Naive thymus-derived CD8-positive, alpha-beta T cell (primary cell): ENCODE results near the gene PFDN4. TPM values are rescaled to one million over a fixed set of nuclear protein-coding genes. Genes with fewer than 3 reads are reported as not detected.

Experiments used
- ATAC-seq, 2 donors: fragments of 150-1000 bp; cut with Tn5 transposase in 1 of 2; sonication (Bioruptor Pico), chemical (Tn5 transposase) in 1 of 2; 1 replicate in 1 of 2; 2 replicates in 1 of 2; pipeline ENCODE4 v1.10.0; 2021; ENCODE audit warnings: mild to moderate bottlenecking in 2 of 2, moderate library complexity in 2 of 2
- POLR2A ChIA-PET: fragments of 350-600 bp; sonication (Branson Sonifier 250); formaldehyde crosslinking; loops from one replicate; lab custom pipeline; 2021; ENCODE audit warnings: antibody characterized with exemption; lab: Charles Lee
- DNase-seq, 10 donors: peaks; one replicate each; pipeline versions ENCODE4 v3.0.0 to v3.0.0-alpha.2; 2020 to 2022
- H3K27ac Mint-ChIP-seq, 10 donors: one replicate each; pipeline ENCODE4 v1.8.0; 2020 to 2022; ENCODE audit warnings: mild to moderate bottlenecking in 10 of 10, mixed read lengths in 10 of 10, moderate library complexity in 4 of 10, inconsistent platforms in 1 of 10
- H3K27me3 Mint-ChIP-seq, 5 donors: one replicate each; pipeline ENCODE4 v1.8.0; 2021 to 2022; ENCODE audit warnings: mixed read lengths in 5 of 5
- H3K36me3 Mint-ChIP-seq, 3 donors: one replicate each; pipeline ENCODE4 v1.8.0; 2020 to 2022; ENCODE audit warnings: mixed read lengths in 3 of 3, mild to moderate bottlenecking in 2 of 3, inconsistent platforms in 1 of 3
- H3K4me1 Mint-ChIP-seq, 4 donors: one replicate each; pipeline ENCODE4 v1.8.0; 2021 to 2022; ENCODE audit warnings: mixed read lengths in 4 of 4
- H3K4me3 Mint-ChIP-seq, 10 donors: one replicate each; pipeline ENCODE4 v1.8.0; 2020 to 2022; ENCODE audit warnings: mild to moderate bottlenecking in 10 of 10, mixed read lengths in 10 of 10, moderate library complexity in 6 of 10, inconsistent platforms in 1 of 10
- H3K9me3 Mint-ChIP-seq, 9 donors: one replicate each; pipeline ENCODE4 v1.8.0; 2020 to 2022; ENCODE audit warnings: mixed read lengths in 9 of 9, mild to moderate bottlenecking in 3 of 9, inconsistent platforms in 1 of 9, moderate library complexity in 1 of 9
- polyA plus RNA-seq, 3 donors: library from polyadenylated mRNA; unstranded; fragments of 300-500 nt; fragmentation: Illumina TruSeq; gene quantifications; one replicate each; pipeline ENCODE4 v1.2.3, GENCODE V29; 2021
- total RNA-seq, 8 experiments: library from RNA in 2 of 8; stranded (reverse) in 2 of 8; gene quantifications; one replicate each; pipeline ENCODE4 v1.2.3 and lab custom pipeline; 2021 to 2026

Gene PFDN4
- total and polyA plus RNA-seq, 5 experiments from 2014 or later, result 20.0 to 68.7 (median 32.0) TPM

DNA sequence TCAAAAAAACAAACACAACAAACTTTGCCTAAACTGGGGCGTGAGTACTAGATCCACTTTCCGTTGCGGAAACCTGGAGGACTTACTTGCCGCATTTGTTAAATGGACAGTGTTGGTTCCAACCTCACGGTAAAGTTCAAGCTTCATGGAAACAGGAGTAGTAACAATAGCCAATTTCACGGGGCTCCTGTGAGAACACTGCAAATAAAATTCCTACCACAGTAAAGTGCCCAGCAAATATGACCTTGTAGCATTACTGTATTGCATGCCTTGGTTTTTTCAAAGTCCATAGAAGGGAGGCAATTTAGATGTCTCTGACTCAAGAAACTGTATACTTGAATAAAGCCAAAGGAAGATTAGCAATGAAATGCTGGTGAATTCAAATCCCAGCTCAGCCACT is 30.5 kb upstream of the PFDN4 start:
- H3K27me3 Mint-ChIP-seq, result peaks cover 23 to 58% (median 43%) of the 10 kb centered on the region in 5 donors
- peaks cover 15 to 25% (median 22%) of the 10 kb centered on the region in 4 donors for H3K4me1 Mint-ChIP-seq
- POLR2A ChIA-PET, result no interaction called here
- peaks cover 0 to 2% (median 0%) of the 10 kb centered on the region in 9 donors for H3K9me3 Mint-ChIP-seq
- DNase-seq (no peak), ATAC-seq (no peak)
- H3K27ac Mint-ChIP-seq, result no peak overlapping the region
- no peaks in the 10 kb centered on the region for H3K36me3 Mint-ChIP-seq
- no peak overlapping the region for H3K4me3 Mint-ChIP-seq

DNA sequence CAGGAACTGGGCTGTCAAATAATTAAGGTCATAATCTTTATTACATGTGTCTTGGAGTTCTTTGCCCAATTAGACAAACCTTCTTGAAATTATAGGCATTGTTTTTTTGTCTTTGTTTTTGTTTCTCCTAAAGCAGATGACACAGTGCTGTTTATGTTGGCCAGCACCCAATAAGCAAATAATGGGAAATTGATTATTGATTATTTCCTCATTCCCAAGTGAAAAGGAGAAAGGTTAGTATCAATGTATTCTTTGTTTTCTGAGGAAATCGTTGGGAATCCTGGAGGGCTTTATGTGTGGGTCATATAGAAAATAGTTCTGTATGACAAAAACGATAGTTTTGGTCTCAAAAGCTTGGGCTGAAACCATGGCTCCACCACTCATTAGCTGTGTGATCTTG is 29.6 kb upstream of the PFDN4 start:
- ATAC-seq, result no peak
- Mint-ChIP-seq H3K4me3 (no peak overlapping the region), H3K4me1 (peaks cover 10 to 16% (median 14%) of the 10 kb centered on the region in 4 donors), H3K27ac (no peak overlapping the region), H3K9me3 (peaks cover 0 to 2% (median 0%) of the 10 kb centered on the region in 9 donors), H3K36me3 (no peaks in the 10 kb centered on the region), H3K27me3 (peaks cover 23 to 58% (median 38%) of the 10 kb centered on the region in 5 donors)
- DNase-seq, result no peak
- POLR2A ChIA-PET, result no interaction called here

DNA sequence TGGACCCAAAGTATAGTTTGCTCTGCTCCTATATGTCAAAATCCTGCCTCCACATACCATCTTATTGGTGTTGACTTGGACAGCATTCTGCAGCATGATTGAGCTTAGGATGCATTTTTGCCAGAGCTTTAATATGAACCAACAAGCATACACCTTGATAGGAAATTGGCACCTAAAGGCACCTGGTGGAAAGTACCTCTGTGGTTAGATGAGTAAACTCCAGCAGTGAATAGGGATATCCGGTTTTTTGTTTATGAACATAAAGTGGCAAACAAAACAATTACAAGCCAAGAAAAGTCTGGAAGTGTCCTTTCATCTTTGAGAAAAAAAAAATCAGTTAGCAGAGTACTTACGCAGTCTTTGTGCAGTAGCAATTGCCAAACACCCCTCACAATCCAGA is 27.9 kb upstream of the PFDN4 start:
- Mint-ChIP-seq H3K36me3 (no peaks in the 10 kb centered on the region), H3K9me3 (peaks cover 0 to 2% (median 0%) of the 10 kb centered on the region in 9 donors), H3K27me3 (peaks cover 15 to 55% (median 31%) of the 10 kb centered on the region in 5 donors), H3K4me3 (no peak overlapping the region), H3K27ac (no peak overlapping the region), H3K4me1 (peaks cover under 1% of the 10 kb centered on the region in 4 donors)
- DNase-seq, result no peak
- POLR2A ChIA-PET, result interaction anchor here (0.5 kb wide), 1 partner anchor 25 kb away, joined by 5 read pairs; no protein-coding TSS in a partner anchor
- ATAC-seq, result no peak

DNA sequence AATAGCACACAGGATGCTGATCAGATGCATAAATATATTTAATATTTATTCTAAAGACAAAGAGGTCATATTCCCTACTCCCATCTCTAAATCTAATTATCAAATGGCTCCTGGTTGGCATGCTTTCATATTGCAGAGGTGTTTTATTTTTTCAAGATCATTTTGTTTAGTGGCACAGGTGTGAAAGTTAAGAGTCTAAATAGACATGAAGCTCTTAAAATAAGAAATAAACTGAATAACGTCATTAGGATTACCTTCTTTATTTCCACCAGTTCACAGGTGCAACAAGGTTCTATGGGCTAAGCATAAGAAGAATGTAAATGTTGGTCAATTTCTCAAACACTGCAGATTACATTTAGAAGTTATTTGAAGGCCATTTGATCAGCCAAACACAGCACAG is 27.0 kb upstream of the PFDN4 start:
- H3K4me3 Mint-ChIP-seq, result no peak overlapping the region
- H3K36me3 Mint-ChIP-seq, result no peaks in the 10 kb centered on the region
- H3K27ac Mint-ChIP-seq, result no peak overlapping the region
- ATAC-seq, result no peak
- no peak for DNase-seq
- POLR2A ChIA-PET, result no interaction called here
- H3K9me3 Mint-ChIP-seq, result no peaks in the 10 kb centered on the region
- peaks cover 12 to 56% (median 33%) of the 10 kb centered on the region in 5 donors for H3K27me3 Mint-ChIP-seq
- H3K4me1 Mint-ChIP-seq, result peaks cover 0 to 4% (median 0%) of the 10 kb centered on the region in 4 donors

DNA sequence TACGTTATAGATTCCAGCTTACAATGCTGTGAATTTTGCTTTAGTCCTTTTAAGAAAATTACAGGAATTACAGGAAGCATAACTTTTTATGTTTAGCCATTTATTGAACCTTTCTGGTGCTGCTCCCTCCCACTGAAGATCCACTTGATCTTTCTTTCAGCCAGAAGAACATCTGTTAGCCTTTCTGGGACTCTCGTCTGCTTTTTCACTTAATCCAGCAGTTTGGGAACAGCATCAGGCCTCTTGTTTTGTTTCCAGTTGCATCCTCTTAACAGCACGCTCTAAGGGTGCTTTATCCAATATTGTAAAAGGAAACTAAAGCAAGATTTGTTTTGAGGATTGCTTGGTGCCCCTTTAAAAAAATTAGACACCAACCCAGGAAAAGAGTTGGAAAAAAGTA is 23.8 kb upstream of the PFDN4 start:
- peaks cover 3 to 64% (median 20%) of the 10 kb centered on the region in 5 donors for H3K27me3 Mint-ChIP-seq
- POLR2A ChIA-PET, result no interaction called here
- H3K9me3 Mint-ChIP-seq, result no peaks in the 10 kb centered on the region
- ATAC-seq (no peak), DNase-seq (no peak)
- H3K4me1 Mint-ChIP-seq, result peaks cover 0 to 4% (median 0%) of the 10 kb centered on the region in 4 donors
- H3K27ac Mint-ChIP-seq, result no peak overlapping the region
- no peak overlapping the region for H3K4me3 Mint-ChIP-seq
- no peaks in the 10 kb centered on the region for H3K36me3 Mint-ChIP-seq

DNA sequence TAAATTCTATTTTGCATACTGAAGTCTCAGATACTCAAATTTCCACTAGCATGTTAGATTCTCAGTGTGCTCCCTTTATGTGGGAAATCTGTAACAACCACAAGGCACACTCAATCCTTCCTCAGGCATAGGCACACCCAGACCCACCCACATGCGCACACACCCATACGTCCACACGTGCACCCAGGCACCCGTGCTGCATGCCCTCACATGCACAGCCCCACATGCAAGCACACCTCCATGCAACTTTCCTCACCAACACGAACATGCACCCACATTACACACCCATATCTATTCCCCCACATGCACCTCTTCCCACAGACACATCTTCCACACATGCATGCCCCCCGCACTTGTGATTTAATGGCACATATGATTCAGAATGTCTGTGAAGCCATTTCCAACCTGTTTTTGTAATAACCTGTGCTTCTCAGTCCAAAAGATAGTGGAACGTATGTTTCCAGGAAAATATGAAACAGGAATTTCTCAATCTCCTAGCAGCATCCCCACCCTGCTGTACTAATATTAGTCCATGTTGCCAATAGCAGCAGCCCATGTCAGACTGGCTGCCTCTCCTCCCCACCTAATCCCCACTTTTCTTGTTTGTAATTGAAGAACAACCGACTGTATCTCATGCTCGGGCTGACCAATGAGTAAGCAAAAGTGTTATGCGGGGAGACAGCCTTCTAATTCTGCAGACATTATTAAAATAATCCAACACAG is 22.8 kb upstream of the PFDN4 start:
- ATAC-seq (no peak), DNase-seq (no peak)
- POLR2A ChIA-PET, result no interaction called here
- Mint-ChIP-seq H3K4me1 (peaks cover 0 to 4% (median 0%) of the 10 kb centered on the region in 4 donors), H3K27ac (no peak overlapping the region), H3K9me3 (no peaks in the 10 kb centered on the region), H3K4me3 (no peak overlapping the region), H3K36me3 (no peaks in the 10 kb centered on the region), H3K27me3 (peaks cover 3 to 62% (median 20%) of the 10 kb centered on the region in 5 donors)

DNA sequence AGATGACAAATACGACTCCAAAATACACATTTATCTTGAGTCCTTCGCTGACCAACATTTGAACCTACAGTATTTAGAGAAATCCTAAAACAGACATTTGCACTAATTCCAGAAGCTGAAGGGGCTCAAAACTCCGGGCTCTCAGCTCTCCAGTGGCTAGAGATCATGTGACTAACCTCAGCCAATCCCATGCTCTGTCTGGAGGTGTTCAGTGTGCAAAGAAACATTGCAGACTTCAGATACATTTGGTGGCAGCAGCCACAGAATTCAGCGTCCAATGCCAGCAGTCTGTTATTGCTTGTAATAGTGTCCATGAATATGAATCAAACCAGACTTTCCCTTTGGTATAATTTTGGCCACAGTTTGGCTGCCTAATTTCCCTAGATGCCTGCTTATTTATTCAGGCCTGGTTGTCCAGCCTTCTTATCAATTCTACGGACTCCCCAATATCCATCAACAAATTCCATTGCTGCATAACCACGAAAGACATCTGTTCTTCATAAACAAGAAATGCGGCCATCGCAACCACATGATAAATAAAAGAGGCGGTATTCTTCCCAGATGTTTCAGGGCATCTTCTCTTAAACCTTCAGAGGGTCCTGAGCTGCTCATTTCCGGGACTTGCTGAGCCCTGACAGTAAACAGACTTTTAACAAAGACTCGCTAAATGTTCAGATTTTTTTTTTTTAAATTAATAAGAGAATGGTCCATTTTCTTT is 19.6 kb upstream of the PFDN4 start:
- ATAC-seq, result no peak
- Mint-ChIP-seq H3K27ac (no peak overlapping the region), H3K4me1 (peaks cover 0 to 4% (median 0%) of the 10 kb centered on the region in 4 donors)

DNA sequence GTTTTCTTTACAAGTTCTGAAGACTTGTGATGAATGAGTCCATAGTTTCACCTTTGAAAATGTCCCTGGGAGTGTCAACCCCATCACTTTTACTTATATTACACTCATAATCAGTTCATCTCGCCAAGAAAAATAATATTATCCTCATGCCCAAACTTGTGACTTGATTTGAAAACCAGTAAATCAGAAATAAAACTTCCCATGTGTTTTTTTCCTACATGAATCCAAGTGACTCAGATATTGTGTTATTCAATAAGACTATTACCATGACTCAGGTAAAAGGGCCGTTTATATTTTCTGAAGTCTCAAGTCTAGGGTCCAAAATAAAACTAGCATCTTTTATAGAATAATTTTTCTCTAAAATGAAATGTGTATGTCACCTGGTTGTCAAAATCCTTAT is 18.3 kb upstream of the PFDN4 start:
- Mint-ChIP-seq H3K4me1 (peaks cover 0 to 4% (median 0%) of the 10 kb centered on the region in 4 donors), H3K36me3 (no peaks in the 10 kb centered on the region), H3K4me3 (no peak overlapping the region), H3K27ac (no peak overlapping the region), H3K27me3 (peaks cover 1 to 33% (median 18%) of the 10 kb centered on the region in 5 donors), H3K9me3 (no peaks in the 10 kb centered on the region)
- DNase-seq, result no peak
- POLR2A ChIA-PET, result no interaction called here
- no peak for ATAC-seq

More for the DNA sequence above, 19.6 kb upstream of the PFDN4 start:
- no peak for DNase-seq
- Mint-ChIP-seq H3K36me3 (no peaks in the 10 kb centered on the region), H3K27me3 (peaks cover 1 to 44% (median 20%) of the 10 kb centered on the region in 5 donors), H3K9me3 (no peaks in the 10 kb centered on the region), H3K4me3 (no peak overlapping the region)
- POLR2A ChIA-PET, result no interaction called here

DNA sequence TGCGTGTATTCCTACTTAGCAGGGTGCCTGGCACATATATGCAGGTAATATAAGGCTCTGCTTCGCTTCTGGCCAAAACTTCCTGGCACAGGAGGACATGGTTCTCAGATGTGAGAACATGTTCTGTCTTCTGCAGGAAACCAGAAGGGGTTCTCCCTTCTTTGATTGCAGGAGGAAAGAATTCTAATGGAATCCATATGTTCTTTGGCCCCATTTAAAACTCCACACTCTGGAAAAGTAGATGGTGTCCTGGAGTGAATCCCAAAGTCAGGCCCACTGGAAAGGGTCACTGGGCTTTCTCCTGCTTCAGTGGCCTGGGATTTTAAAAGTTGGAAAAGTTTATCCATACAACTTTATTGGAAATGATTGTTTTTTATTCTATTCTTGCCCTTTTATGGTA is 17.7 kb upstream of the PFDN4 start:
- POLR2A ChIA-PET, result no interaction called here
- H3K9me3 Mint-ChIP-seq, result no peaks in the 10 kb centered on the region
- ATAC-seq (no peak), DNase-seq (no peak)
- H3K4me1 Mint-ChIP-seq, result peaks cover 0 to under 1% (median 0%) of the 10 kb centered on the region in 4 donors
- H3K36me3 Mint-ChIP-seq, result no peaks in the 10 kb centered on the region
- no peak overlapping the region for H3K4me3 Mint-ChIP-seq
- peaks cover 1 to 27% (median 13%) of the 10 kb centered on the region in 5 donors for H3K27me3 Mint-ChIP-seq
- H3K27ac Mint-ChIP-seq, result no peak overlapping the region

DNA sequence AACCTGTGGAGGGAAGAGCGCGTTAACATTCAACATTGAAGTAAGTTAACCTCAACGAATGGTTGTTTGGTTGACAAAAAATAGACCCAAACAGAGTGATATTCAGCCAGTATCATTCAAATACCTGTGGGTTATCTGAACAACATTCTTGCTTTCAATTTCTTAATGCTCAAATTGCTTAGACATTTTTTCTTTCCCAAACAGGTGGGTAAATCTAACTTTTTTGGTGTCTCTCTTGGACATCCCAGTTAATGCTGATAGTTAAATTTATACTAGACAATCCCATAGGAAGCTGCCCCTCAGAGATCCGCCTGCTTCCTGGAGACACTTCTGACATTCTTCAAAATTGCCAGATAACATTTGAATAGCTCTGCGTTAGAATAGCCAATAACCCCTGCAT is 14.1 kb upstream of the PFDN4 start:
- peaks cover 0 to 3% (median 0%) of the 10 kb centered on the region in 4 donors for H3K4me1 Mint-ChIP-seq
- H3K4me3 Mint-ChIP-seq, result no peak overlapping the region
- no peak for ATAC-seq
- H3K27me3 Mint-ChIP-seq, result peaks cover 0 to 14% (median 8%) of the 10 kb centered on the region in 5 donors
- POLR2A ChIA-PET, result no interaction called here
- H3K36me3 Mint-ChIP-seq, result no peaks in the 10 kb centered on the region
- no peaks in the 10 kb centered on the region for H3K9me3 Mint-ChIP-seq
- H3K27ac Mint-ChIP-seq, result no peak overlapping the region
- no peak for DNase-seq

DNA sequence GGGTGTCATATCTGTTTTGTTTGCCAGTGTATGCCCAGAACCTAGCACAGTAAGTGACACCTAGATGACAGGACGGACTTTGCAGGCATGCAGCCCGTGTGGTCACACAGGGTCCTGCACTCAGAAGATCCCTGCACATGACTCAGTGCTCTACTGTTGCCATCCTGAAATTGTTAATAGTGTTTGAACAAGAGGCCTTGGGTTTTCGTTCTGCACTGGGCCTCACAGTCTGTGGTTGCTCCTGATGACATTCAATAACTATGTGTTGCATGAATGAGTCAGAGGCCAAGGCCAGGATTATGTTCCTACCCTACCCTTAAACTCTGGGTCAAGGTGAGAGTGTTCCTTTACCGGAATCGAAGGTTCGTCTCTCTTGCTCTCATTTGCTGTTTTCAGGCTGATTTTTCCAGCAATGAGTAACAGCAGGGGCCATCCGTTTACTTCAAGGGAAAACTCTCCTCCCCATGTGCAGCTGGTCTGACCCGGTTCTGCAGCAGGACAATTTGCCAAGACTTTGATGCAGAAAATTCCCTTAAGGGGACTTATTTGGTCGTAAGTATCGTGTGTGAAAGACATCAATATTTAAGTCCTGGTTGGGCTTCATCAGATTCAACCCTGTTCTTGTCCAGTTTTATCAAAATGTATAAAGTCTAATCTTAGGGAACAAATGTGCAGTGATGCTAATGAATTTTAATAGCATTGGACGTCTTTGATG is 13.0 kb upstream of the PFDN4 start:
- peak overlapping the region in 1 of 10 donors; percentile 65 for H3K27ac Mint-ChIP-seq
- H3K9me3 Mint-ChIP-seq, result no peaks in the 10 kb centered on the region
- H3K4me1 Mint-ChIP-seq, result peaks cover 0 to 3% (median 0%) of the 10 kb centered on the region in 4 donors
- H3K4me3 Mint-ChIP-seq, result no peak overlapping the region
- DNase-seq (no peak), ATAC-seq (no peak)
- H3K36me3 Mint-ChIP-seq, result no peaks in the 10 kb centered on the region
- POLR2A ChIA-PET, result no interaction called here
- H3K27me3 Mint-ChIP-seq, result peaks cover 0 to 14% (median 8%) of the 10 kb centered on the region in 5 donors

DNA sequence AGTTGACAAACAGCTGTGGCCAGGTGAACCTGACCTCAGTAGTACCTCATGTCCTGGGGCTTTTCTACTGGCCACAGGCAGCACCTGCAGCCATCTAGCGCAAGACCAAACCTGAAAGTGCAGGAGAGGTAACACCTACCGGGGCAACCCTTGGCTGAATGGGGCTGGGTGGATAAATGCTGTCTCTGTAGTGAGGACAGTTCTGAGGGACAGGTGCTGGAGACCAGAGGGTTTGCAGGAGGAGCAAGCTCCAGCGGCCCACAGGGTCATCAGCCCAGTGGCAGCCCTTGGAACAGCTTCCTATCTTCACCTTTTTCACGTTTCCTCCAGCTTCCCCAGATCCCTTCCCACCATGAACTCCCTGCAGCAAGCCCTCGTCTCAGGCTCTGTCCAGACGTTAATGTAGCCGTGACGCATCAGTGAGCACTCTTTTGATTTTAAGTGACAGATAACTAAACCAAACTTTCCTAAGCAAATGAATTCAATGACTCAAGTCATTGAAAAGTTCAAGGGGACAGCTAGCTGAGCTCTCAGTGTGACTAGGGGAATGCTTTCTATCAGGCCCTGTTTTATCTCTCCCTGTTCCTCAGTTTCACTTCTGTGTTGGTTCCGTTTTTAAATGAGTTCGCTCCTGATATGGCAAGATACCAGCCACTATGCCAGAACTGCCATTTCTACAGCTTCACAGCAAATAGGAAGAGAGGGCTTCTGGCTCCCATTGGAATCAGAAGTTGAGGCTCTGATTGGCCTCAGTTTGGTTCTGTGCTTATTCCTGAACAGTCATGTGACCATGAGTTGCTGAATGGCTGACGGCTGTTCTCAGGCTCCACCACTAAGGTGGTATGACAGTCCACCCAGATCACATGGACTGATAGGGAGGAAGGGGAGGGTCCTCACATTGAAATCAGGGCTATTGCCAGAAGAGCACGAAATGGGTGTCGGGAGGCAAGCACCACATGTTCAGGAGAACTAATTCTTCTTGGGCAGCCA is 12.1 kb upstream of the PFDN4 start:
- Mint-ChIP-seq H3K9me3 (no peaks in the 10 kb centered on the region), H3K4me3 (no peak overlapping the region), H3K27me3 (peaks cover 0 to 12% (median 8%) of the 10 kb centered on the region in 5 donors), H3K36me3 (no peaks in the 10 kb centered on the region), H3K27ac (no peak overlapping the region), H3K4me1 (peaks cover 0 to 3% (median 0%) of the 10 kb centered on the region in 4 donors)
- POLR2A ChIA-PET, result no interaction called here
- no peak for DNase-seq
- ATAC-seq, result no peak
